Left lung (tissue), 10 donors: ENCODE data around the gene SLC17A2. TPM values are rescaled to one million over a fixed set of nuclear protein-coding genes. Genes with fewer than 3 reads are reported as not detected.
A peak's percentile ranks its signal among the peaks of the same experiment; 100 is the strongest.

ENCODE experiments used
- ATAC-seq: fragments of 200-7000 bp; cut with Tn5 transposase; one replicate; pipeline ENCODE4 v1.9.1; 2020; ENCODE audit warnings: moderate library complexity
- DNase-seq, 4 donors: peaks; one replicate each; pipeline ENCODE4 v3.0.0-alpha.2; 2013 to 2020
- H3K27ac ChIP-seq, 2 donors: fragments of 200-600 bp; sonication (generic) in 1 of 2; one replicate each; pipeline versions ENCODE4 v1.5.0 to v1.8.0; 2020 to 2021
- H3K27me3 ChIP-seq, 2 donors: fragments of 200-600 bp; sonication (generic) in 1 of 2; one replicate each; pipeline versions ENCODE4 v1.5.0 to v1.8.0; 2020 to 2021
- H3K36me3 ChIP-seq, 2 donors: fragments of 200-600 bp; sonication (generic) in 1 of 2; one replicate each; pipeline versions ENCODE4 v1.5.0 to v1.8.0; 2020 to 2021
- H3K4me1 ChIP-seq, 2 donors: fragments of 200-600 bp; one replicate each; pipeline ENCODE4 v1.8.0; 2021
- H3K4me3 ChIP-seq, 2 donors: fragments of 200-600 bp; sonication (generic) in 1 of 2; one replicate each; pipeline versions ENCODE4 v1.5.0 to v1.8.0; 2020 to 2021; ENCODE audit warnings: mild to moderate bottlenecking in 1 of 2
- H3K9me3 ChIP-seq, 2 donors: fragments of 200-600 bp; sonication (generic) in 1 of 2; one replicate each; pipeline versions ENCODE4 v1.5.0 to v1.8.0; 2020 to 2021
- intact Hi-C, 2 donors: fragments of 100-400 bp; cut with DNase I; formaldehyde crosslinking; loops; one replicate each; pipeline versions ENCODE4 v1.11.2 to v1.14.2; 2022
- polyA plus RNA-seq, 6 donors: library from polyadenylated mRNA; unstranded; fragments of 120-200 nt; gene quantifications; one replicate each; pipeline ENCODE4 v1.2.1, GENCODE V29; 2013; ENCODE audit not compliant: insufficient read length in 6 of 6
- total RNA-seq, 2 donors: library from RNA; stranded (reverse); fragmentation: NEBNext Ultra II Directional; extraction: Animal tissue kit (Norgen Biotek cat#: 25700); gene quantifications; one replicate each; pipeline ENCODE4 v1.2.1, GENCODE V29; 2021
- TF ChIP-seq, protein P1 (sequence below), 2 donors: fragments of 200-600 bp; sonication (generic) in 1 of 2; IDR thresholded peaks; one replicate each; pipeline versions ENCODE4 v1.5.0 to v1.8.0; 2021; ENCODE audit warnings: antibody characterized with exemption in 2 of 2
- donor health status: DM: no; HTN: yes; CAD: no.
- donor health status: DM: no; HTN: no; CAD: no.

SLC17A2 gene
- total and polyA plus RNA-seq, 8 donors = not detected

- H3K27me3 ChIP-seq = no peaks in the 10 kb centered on the region
- intact Hi-C loops = no loop called here
Observed at GRCh38 chr6:25895771-25896170, 34.7 kb downstream of the SLC17A2 start.

GRCh38 chr6:25893778-25894177 is 36.7 kb downstream of the SLC17A2 start:
- Histone ChIP-seq H3K27me3 (no peaks in the 10 kb centered on the region), H3K27ac (no peak overlapping the region), H3K4me3 (no peak overlapping the region), H3K36me3 (no peaks in the 10 kb centered on the region), H3K4me1 (no peaks in the 10 kb centered on the region), H3K9me3 (no peaks in the 10 kb centered on the region)
- DNase-seq (no peak), ATAC-seq (no peak)
- TF ChIP-seq, protein P1, sequence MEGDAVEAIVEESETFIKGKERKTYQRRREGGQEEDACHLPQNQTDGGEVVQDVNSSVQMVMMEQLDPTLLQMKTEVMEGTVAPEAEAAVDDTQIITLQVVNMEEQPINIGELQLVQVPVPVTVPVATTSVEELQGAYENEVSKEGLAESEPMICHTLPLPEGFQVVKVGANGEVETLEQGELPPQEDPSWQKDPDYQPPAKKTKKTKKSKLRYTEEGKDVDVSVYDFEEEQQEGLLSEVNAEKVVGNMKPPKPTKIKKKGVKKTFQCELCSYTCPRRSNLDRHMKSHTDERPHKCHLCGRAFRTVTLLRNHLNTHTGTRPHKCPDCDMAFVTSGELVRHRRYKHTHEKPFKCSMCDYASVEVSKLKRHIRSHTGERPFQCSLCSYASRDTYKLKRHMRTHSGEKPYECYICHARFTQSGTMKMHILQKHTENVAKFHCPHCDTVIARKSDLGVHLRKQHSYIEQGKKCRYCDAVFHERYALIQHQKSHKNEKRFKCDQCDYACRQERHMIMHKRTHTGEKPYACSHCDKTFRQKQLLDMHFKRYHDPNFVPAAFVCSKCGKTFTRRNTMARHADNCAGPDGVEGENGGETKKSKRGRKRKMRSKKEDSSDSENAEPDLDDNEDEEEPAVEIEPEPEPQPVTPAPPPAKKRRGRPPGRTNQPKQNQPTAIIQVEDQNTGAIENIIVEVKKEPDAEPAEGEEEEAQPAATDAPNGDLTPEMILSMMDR (IDR thresholded peaks at IDR 0.05) = no peak
- intact Hi-C loops = no loop called here

More at GRCh38 chr6:25895771-25896170, 34.7 kb downstream of the SLC17A2 start:
- Histone ChIP-seq H3K9me3 (no peaks in the 10 kb centered on the region), H3K4me3 (no peak overlapping the region), H3K4me1 (no peaks in the 10 kb centered on the region), H3K36me3 (no peaks in the 10 kb centered on the region), H3K27ac (no peak overlapping the region)
- ATAC-seq = no peak
- no peak for DNase-seq
- TF ChIP-seq, protein P1 (IDR thresholded peaks at IDR 0.05) = no peak

DNA sequence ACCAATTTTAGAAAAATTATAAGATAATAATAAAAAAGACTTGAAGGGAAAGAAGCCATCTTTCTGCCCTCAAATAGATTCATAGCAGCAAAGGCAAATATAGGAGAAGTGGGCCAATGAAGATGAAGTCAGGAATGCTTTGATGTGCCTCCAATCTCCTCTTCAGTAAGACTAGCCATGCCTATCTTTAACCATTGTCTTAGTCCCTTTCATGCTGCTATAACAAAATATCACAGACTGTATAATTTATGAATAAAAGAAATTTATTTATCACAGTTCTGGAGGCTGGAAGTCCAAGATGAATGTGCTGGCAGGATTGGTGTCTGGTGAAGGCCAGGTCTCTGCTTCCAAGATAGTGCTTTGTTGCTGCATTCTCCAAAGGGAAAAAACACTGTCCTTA is 37.6 kb downstream of the SLC17A2 start:
- intact Hi-C loops = no loop called here
- H3K4me3 ChIP-seq = no peak overlapping the region
- DNase-seq = no peak
- TF ChIP-seq, protein P1 (IDR thresholded peaks at IDR 0.05) = no peak
- ATAC-seq = no peak
- no peaks in the 10 kb centered on the region for H3K4me1 ChIP-seq
- no peaks in the 10 kb centered on the region for H3K36me3 ChIP-seq
- H3K9me3 ChIP-seq = no peaks in the 10 kb centered on the region
- H3K27me3 ChIP-seq = no peaks in the 10 kb centered on the region
- no peak overlapping the region for H3K27ac ChIP-seq

DNA sequence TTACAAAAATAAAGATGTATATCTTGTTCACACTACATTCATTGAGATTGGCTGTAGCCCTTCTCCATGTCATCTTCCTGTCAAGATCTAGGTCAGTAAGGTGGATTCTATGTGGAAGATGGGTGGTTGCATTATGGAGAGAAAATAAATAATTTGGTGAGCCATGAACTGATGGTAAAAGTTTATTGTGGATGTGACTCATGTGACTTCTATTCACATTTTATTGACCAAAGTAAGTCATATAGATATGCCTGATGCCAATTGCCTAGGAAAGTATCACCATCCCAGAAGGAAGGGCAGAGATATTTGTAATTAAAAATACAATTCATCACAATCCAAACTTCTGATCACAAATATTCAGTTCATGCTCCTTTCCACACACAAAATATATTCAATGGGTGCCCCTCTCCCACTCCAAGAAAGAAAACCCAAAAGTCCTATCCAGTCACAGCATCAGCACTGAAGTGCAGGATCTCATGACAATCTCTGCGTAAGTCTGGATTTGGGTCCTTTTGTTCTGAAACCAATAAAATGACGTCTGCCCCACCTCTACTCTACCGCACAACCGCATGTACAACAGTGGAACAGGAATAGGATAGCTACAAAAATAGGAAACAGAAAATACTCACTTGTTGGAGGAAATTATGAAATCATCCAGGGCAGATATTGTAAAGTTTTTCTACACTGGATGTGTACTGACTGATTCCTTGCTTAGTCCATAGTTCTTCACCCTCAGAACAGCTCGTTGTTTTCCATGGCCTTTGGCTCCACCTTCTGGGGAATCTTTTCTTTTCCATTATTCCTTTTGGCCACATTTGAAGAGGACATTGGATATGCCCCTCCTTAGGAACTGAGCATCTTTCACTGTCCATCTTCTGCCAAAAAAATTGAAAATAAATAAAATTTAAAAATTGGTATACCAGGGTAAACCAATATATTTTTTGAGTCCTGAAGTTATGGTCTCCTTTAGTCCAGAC is 40.3 kb downstream of the SLC17A2 start:
- no peaks in the 10 kb centered on the region for H3K36me3 ChIP-seq
- H3K9me3 ChIP-seq = no peaks in the 10 kb centered on the region
- TF ChIP-seq, protein P1 (IDR thresholded peaks at IDR 0.05) = peak in 1 of 2 donors; percentile 26
- peak in 2 of 4 donors; percentile 23 to 54 for DNase-seq
- ATAC-seq = peak; percentile 80
- no peak overlapping the region for H3K27ac ChIP-seq
- intact Hi-C loops = no loop called here
- H3K27me3 ChIP-seq = no peaks in the 10 kb centered on the region
- H3K4me1 ChIP-seq = no peaks in the 10 kb centered on the region
- H3K4me3 ChIP-seq = no peak overlapping the region

DNA sequence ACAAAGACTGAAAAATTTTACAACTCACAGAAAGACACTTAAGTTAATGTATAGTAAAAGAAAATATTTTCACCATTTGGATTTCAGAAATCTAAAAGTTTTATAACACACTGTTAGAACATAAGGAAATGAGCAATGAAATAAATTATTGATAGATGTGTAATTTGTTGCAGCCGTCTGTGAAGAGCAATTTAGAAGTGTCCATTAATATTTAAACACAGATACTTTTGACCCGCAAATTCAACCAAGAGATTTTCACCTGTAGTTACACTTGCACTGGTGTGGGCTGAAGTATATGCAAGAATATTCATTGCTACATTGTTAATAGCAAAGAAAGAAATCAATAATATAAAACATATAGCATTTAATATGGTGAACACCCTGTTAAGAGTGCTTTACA is 41.9 kb downstream of the SLC17A2 start:
- H3K36me3 ChIP-seq = no peaks in the 10 kb centered on the region
- H3K9me3 ChIP-seq = no peaks in the 10 kb centered on the region
- no peaks in the 10 kb centered on the region for H3K4me1 ChIP-seq
- DNase-seq (no peak), ATAC-seq (no peak)
- intact Hi-C loops = no loop called here
- TF ChIP-seq, protein P1 (IDR thresholded peaks at IDR 0.05) = no peak
- H3K4me3 ChIP-seq = no peak overlapping the region
- no peaks in the 10 kb centered on the region for H3K27me3 ChIP-seq
- no peak overlapping the region for H3K27ac ChIP-seq
